GM19452 (cell line): ENCODE data around the gene ADCYAP1R1.

ENCODE experiments used
- ATAC-seq: cut with Tn5 transposase; IDR thresholded peaks from one replicate; pipeline ENCODE4 v1.9.1; 2021; ENCODE audit not compliant: unreplicated experiment

Gene ADCYAP1R1

GRCh38 chr7:31104361-31105255 is 52.5 kb downstream of the ADCYAP1R1 start:
- no peak for ATAC-seq

DNA sequence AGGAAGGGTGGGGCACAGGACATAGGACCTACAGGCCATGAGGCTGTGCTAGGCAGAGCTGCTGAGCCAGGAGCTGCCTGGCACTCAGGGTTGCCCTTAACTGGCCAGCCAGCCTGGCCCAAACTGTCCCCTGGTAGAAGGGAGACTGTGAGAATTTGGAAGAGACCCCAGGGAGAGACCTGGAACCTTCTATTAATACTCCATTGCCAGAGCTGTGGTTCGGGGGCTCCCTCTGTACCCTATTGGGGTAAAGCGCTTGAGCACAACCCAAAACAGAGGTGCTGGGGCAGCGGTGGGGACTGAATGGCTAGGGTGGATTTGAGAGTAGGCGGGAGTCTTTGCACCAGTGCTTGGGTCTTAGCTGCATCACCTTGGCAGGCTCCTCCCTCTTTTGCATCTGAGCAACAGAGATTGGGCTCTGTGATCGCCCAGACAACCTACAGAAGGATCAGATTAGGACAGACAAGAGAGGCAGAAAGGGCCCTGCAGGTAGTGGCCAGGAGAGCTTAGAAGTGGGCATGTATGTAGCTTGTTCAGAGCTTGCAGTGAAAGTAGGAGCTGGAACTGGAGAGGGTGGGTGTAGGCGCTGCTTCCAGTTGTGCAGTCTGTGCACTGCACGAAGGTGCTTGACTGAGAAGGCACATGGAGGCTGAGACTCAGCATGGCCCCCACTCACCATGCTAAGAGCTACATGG is 53.3 kb downstream of the ADCYAP1R1 start:
- no peak for ATAC-seq

- no peak for ATAC-seq
These were observed 54.4 kb downstream of the ADCYAP1R1 start for GRCh38 chr7:31106303-31107105.

- ATAC-seq = no peak
These were observed 55.3 kb downstream of the ADCYAP1R1 start for GRCh38 chr7:31107106-31108090.

GRCh38 chr7:31108097-31108657 is 56.1 kb downstream of the ADCYAP1R1 start:
- ATAC-seq = no peak

- ATAC-seq = no peak
These were observed 57.6 kb downstream of the ADCYAP1R1 start for GRCh38 chr7:31109751-31110150.

- ATAC-seq = no peak
These were observed 58.4 kb downstream of the ADCYAP1R1 start for GRCh38 chr7:31110331-31111108.

DNA sequence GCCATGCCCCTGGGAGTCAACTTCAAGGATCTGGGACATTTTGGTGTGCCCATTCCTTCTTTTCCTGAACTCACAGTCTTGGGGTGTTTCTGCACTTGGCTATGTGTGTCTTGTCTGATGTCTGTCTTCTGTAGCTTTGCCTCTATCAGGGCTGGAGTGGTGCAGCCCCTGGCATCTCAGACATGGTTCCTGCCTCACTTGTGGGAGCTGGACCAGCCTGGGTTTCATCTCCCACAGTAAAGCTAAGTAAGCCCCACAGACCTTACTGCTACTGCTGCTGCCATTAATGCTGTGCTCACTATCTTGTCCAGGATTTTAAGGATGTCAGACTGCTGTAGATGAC is 59.0 kb downstream of the ADCYAP1R1 start:
- ATAC-seq = no peak

DNA sequence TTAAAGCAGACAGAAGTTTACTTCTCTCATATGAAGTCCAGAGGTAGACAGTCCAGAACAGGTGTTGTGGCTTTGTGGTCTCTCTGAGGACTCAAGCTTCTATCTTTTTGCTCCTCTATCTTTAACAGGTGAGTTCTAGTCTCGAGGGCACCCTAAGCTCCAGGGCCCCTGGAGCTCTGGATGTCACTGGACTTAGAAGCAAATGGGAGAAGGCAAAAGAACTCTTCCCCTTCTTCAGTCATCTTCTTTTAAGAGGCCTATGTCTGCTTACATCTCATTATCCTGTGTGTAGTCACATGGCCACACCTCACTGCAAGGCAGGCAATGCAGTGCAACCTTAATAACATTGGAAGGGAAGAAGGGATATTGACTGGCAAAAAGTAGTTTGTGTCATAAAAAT is 61.6 kb downstream of the ADCYAP1R1 start:
- ATAC-seq = no peak

DNA sequence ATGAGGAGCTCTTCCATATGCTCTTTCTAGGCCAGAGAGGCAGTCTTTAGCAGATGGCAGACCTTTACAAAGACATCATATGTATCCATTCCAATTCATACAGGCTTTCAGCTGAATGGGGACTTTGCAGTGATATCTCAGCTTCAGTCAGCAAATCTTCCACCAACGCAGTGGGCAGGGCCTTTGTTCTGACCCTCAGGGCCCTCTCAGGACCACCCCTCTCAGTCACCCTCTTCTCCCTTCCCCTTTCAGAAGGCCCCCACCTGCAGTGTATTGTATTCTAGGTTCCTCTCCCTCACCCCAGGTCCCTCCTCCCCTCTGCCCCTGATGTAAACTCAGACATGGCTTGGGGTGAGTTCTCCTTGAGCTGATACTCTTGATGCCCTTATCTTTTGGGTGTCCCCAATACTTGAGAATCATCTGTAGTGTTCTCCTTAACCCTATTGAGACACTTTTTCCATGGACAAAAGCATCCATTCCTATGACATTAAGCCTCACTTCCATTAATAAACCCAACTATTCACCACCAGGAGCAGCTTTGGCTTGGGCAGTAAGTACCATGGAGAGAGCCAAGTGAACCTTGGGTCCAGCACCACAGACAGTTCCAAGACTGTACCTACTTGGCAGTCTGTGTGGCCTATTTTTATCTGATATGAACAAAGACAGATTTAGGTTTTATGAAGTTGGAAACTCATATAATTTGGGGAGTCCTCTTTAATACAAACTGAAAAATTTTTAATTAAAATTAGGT is 62.7 kb downstream of the ADCYAP1R1 start:
- no peak for ATAC-seq

GRCh38 chr7:31116615-31117014 is 64.5 kb downstream of the ADCYAP1R1 start:
- no peak for ATAC-seq

DNA sequence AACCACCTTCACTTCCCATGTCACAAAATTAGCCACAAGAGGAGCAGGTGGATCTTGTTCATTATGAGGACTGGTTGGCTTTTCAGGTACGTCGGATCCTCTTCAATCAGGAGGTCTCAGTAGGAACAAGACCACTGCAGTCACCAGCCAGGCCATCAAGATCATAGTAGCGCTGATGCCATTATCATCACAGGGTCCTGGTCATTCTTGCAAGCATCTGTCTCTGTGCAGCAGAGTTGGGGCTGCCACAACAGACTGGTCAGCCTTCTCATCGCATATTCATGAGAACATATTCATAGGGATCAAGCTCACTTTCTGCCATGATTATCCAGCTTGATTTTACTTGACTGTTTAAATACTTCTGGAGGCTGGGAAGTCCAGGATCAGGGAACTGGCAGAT is 67.1 kb downstream of the ADCYAP1R1 start:
- no peak for ATAC-seq

GRCh38 chr7:31120800-31121513 is 68.8 kb downstream of the ADCYAP1R1 start:
- no peak for ATAC-seq

- ATAC-seq = no peak
These were observed 69.5 kb downstream of the ADCYAP1R1 start for GRCh38 chr7:31121601-31122000.

GRCh38 chr7:31122649-31123058 is 70.5 kb downstream of the ADCYAP1R1 start:
- no peak for ATAC-seq

DNA sequence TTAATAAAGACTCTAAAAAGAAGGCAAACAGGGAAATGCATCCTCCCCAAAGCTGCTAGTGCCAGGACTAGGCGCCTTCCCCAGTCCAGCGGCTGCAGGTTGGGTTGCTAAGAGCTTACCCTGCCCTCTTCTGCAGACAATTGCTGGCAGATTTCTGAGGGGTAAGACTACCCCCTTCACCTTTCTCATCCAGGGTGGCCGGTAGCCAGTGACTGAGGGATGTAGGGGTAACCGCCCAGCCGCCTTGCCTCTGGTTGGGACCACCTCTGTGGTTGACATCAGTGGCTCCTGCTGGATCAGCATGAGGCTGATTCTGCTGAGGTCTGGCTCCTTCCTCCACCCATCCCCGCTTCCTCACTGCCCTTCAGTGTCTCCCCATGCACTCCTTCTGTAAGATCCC is 71.2 kb downstream of the ADCYAP1R1 start:
- no peak for ATAC-seq

- ATAC-seq = no peak
These were observed 71.6 kb downstream of the ADCYAP1R1 start for GRCh38 chr7:31123726-31124125.

DNA sequence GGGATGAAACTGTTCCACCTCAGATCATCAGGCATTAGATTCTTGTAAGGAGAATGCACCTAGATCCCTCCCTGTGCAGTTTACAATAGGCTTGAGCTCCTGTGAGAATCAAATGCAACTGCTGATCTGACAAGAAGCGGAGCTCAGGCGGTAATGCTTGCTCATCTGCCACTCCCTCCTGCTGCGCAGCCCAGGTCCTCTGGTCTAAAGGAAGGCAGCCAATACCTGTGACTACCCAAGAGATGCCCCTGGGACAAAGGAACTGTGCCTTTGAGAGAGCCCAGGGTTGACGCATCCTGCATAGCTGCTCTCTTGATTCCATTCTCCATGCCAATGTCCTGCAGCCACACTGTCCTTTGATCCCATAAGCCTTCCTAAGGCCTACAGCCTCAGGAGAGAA is 73.1 kb downstream of the ADCYAP1R1 start:
- ATAC-seq = no peak
